HK-2 (cell line): ENCODE data around the gene INPP4A.

Experiments used
- DNase-seq: peaks from one replicate; pipeline ENCODE4 v3.0.0-alpha.2; 2018; ENCODE audit not compliant: unreplicated experiment

INPP4A gene

GRCh38 chr2:98460573-98461497 lies 16.2 kb downstream of the INPP4A start:
- DNase-seq = no peak

DNA sequence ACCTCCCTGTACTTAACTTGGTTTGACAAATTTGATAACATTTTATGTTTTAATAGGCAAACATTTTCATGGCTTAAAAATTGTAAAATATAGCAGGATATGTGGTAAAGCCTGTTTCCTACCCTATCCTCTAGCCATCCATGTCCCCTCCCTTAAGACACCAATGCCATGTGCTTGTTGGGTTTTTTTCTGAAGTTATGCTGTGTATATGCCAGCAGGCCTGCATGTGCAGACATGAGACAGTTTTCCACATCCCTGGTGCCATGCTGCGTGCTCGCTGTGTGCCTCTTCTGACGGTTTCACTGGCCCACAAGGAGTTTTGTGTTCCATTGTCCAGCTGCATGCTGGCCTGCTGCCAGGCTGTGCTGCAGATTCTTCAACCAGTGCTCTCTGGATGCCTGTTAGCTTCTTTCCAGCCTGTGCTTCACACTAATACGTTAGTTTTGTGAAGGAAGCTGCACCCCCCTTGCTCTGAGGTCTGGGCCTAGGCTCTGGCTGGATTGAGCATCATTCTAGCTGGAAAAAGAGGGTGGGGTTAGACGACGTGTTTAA lies 16.9 kb downstream of the INPP4A start:
- no peak for DNase-seq

DNA sequence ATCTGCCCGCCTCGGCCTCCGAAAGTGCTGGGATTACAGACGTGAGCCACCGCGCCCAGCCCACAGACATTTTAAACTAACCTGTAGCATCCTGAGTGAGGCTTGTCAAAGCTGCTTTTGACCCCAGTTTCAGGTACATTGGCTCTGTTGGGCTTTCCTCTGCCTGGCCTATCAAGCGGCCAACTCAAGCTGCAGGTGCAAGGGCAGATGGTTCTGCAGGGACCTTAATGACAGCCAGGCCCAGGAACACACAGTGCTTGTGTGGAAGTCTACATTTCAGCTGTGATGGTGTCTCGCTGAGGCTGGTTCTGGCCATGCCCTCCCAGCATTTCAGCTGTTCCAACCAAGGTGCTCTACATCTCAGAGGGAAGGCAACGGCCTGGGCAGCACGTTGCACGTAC lies 18.4 kb downstream of the INPP4A start:
- DNase-seq = no peak

GRCh38 chr2:98463551-98463971 lies 18.9 kb downstream of the INPP4A start:
- no peak for DNase-seq

DNA sequence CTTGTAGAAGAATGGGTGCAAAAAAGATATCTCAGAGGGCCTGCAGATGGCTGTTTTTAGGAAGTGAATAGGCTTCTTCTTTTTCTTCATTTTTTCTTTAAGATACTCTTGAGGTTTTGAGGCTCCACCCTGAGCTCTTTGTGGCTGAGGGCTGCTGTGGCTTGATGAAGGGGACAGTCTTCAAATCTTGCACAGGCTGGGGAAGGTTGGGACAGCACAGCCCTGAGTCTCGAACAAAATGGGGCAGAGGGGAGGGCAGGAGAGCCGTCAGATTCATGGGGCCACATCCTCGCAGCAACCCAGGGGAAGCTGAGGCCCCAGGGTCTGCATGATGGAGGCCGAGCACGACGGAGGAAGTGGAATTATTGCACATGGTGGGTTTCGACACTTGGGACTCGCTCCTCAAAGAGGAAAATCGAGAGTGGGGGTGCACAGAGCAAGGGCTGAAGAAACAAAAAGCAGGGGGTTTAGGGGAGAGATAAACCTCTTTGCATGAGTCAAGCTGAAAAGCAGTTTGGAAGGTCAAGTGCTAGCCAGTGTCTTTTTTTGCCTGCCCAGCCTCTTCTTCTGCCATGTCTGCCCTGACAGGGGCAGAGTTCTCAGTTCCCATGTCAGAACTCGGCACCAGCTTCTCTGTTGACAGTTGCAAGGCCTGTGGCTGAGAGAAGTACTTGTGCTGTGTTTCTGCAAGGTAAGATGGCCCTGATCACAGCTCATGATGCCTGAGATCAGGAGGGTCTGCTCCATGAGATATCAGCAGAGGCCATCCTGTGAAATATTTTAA lies 19.5 kb downstream of the INPP4A start:
- DNase-seq = no peak

DNA sequence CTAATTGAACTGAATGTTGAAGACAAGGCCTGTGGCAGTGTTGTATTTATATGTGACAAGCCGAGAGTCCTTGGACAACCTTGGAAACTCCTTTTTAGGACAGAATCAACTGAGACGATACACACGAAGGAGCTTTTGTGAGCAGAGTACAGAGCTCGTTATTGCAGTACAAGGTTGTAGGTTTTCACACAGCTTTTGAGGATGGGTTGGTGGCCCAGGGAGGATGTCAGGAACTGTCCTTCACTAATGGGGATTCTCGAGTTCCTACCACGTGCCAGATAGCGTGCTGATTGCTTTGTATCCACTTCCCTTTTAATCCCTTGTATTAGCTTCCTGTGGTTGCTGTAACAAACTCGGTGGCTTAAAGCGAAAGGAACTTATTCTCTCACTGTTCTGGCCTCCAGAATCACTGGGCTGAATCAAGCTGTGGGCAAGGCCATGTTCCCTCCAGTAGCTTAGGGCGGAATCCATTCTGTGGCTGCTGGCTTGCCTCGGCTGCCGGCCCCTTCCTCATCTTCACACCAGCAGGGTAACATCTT lies 20.2 kb downstream of the INPP4A start:
- DNase-seq = no peak

DNA sequence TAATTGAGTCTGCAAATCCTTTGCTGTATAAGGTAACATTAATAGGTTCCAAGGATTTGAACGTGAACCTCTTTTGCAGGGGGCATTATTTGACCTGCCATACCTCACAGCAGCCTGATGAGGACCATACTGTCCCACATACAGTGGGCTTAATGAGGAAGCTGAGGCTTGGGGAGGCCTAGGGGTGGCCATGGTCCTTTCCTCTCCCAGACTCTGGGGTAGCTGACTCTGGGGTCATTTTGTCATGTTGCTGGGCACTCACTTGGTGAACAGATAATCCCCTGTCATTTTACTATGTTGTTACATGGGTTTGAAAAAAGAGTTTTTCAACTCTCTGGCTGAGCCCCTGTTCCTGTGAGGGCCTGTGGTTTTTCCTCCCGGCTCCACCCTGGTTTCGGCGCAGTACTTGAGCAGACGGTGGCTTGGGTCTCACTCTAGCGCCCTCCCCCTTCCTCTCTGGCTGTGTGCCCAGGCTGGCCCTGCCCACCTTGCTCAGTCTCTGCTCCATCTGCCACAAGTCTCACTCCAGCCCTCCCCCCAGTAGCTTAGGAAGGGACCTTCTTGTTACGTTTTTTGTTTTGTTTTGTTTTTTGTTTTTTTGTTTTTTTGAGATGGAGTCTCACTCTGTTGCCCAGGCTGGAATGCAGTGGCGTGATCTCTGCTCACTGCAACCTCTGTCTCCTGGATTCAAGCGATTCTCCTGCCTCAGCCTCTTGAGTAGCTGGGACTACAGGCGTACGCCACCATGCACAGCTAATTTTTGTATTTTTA lies 21.0 kb downstream of the INPP4A start:
- DNase-seq = peak; percentile 22

- DNase-seq = no peak
Measured at GRCh38 chr2:98467082-98467536, 22.5 kb downstream of the INPP4A start.

DNA sequence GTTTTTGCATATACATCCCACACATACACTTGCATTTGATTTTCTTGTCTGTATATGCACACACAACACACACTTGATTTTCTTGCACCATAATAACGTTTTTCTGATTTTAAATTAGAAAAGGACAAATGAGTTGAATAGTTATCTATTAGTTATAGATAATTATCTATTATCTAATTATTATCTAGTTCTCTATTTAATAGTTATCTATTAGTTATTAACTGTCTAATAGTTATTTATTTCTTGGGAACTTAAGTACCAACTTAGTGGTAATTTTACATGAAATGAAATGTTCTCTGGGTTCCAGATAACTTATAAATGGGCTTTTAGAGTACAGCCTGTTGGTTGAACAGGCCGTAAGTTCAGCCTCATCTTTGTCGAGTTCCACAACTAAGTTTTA lies 23.0 kb downstream of the INPP4A start:
- no peak for DNase-seq

DNA sequence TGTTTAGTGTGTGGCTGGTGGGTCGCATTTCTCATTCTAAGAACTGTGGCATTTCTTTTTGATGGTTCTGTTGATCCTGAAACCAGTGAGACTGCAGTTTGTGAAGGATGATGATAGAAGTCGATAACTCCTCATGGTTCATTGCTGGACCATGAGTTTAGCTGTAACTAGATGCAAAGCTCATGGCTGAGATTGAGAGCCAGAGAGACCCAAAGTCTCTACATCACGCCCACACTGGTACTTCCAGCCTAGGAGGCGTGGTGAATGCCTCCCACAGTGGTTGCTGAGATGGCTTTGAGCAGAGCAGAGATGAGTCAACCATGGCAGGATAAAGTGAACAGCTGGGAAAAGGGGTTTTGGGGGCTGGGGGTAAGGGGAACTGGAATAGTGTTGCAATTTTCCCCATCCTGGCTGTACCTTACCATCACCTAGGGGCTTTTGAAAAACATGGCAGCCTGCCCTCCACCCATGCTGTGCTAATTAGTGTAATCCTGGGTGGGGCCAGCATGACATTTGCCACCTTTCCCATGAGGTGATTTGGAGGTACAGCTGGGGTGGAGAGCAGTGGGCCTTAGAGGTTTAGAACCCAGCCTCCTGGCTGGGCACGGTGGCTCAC lies 24.1 kb downstream of the INPP4A start:
- DNase-seq = no peak

- no peak for DNase-seq
Measured at GRCh38 chr2:98469862-98470544, 25.3 kb downstream of the INPP4A start.

- no peak for DNase-seq
Measured at GRCh38 chr2:98470851-98471255, 26.2 kb downstream of the INPP4A start.

GRCh38 chr2:98471402-98472131 lies 26.9 kb downstream of the INPP4A start:
- no peak for DNase-seq

- DNase-seq = no peak
Measured at GRCh38 chr2:98472132-98472650, 27.5 kb downstream of the INPP4A start.

GRCh38 chr2:98472961-98473746 lies 28.5 kb downstream of the INPP4A start:
- DNase-seq = no peak

GRCh38 chr2:98473995-98474780 lies 29.5 kb downstream of the INPP4A start:
- DNase-seq = no peak

DNA sequence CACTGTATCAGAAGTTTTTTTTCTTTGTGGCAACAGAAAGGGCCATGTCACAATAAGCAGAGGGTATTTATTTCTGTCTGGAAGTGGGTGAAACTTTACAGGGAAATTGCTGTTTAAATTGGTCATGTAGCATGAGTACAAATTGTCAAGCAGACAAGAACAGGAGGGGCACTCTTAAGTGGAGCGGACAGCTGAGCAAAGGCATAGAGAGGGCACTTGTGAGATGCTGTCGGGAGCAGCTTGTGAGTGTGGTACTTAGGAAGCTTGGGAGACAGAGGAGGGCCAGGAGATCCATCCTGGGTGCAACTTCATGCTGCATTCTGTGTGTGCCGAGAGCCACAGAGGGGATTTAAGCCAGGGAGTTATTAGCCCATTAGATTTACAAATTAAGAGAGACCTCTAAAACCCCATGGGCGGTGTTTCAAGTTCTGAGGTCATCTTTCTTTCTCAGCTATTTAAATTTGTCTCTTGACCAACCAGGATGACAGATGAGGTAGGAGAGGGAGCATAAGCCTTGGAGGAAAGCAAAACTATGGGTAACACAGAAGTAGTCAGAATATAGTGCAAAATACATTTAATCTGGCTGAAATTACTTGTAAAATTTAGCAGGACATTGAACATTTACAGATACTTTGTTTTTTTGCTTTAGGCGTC lies 30.4 kb downstream of the INPP4A start:
- no peak for DNase-seq
